ENCODE data around the gene OOSP4B.
"Not testable (repeated sequence)": the region's sequence is repeated elsewhere in the genome, so short reads cannot be mapped to it uniquely, and the experiment has no call there.

DNA sequence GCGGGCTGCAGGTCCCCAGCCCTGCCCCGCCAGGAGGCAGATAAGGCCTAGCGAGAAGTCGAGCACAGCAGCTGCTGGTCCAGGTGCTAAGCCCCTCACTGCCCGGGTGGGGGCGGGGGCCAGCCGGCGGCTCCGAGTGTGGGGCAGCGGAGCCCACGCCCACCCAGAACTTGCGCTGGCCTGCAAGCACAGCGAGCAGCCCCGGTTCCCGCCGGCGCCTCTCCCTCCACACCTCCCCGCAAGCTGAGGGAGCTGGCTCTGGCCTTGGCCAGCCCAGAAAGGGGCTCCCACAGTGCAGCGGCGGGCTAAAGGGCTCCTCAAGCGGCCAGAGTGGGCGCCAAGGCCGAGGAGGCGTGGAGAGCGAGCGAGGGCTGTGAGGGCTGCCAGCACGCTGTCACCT, 3.4 kb downstream of the OOSP4B start:
- TF ChIP-seq, protein P1, sequence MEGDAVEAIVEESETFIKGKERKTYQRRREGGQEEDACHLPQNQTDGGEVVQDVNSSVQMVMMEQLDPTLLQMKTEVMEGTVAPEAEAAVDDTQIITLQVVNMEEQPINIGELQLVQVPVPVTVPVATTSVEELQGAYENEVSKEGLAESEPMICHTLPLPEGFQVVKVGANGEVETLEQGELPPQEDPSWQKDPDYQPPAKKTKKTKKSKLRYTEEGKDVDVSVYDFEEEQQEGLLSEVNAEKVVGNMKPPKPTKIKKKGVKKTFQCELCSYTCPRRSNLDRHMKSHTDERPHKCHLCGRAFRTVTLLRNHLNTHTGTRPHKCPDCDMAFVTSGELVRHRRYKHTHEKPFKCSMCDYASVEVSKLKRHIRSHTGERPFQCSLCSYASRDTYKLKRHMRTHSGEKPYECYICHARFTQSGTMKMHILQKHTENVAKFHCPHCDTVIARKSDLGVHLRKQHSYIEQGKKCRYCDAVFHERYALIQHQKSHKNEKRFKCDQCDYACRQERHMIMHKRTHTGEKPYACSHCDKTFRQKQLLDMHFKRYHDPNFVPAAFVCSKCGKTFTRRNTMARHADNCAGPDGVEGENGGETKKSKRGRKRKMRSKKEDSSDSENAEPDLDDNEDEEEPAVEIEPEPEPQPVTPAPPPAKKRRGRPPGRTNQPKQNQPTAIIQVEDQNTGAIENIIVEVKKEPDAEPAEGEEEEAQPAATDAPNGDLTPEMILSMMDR (IDR thresholded peaks at IDR 0.05) = not testable (repeated sequence)
- TF ChIP-seq EZH2phosphoT487, EZH2 (IDR thresholded peaks at IDR 0.05): not testable (repeated sequence)

Measured in neural progenitor cell (in vitro differentiated cells).